Measurements from ENCODE around the gene CDON.

The CDON gene

DNA sequence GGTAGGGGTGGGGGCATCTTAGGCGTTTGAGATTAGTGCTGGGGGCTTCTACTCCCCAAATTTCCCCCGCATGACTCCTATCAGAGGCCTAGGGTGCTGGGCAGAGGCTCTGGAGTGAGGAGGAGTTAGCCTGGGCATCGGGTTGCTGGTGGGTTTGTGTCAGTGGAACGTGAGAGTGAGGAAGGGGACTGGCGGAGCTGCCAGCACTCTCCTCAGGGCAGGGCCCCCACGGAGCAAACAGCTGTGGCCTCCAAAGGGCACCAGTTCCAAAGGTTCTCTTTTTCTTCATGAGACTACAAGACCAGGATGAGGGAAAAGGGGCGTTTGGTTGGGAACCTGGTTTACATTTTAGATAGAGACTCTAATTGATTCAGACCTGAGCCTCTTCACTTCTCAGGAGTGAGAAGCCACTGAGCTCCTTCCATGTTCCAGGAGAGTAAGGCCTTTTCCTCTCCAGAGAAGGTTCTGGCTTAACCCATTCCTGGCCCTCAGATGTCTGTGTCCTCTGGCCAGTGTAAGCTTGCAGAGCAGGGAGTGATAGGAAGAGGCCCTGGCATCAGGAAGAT, 35.6 kb upstream of the CDON start:
- Histone ChIP-seq H3K9me2 (replicated peaks; ENCODE audit: control insufficient read depth, low read length) (no peaks in the 10 kb centered on the region), H3K79me2 (ENCODE audit: control insufficient read depth, low read length) (no peaks in the 10 kb centered on the region), H3K36me3 (ENCODE audit: control insufficient read depth, low read length) (no peaks in the 10 kb centered on the region), H3K4me3 (ENCODE audit: low read length) (no peak overlapping the region), H3F3A (ENCODE audit: control insufficient read depth, insufficient read depth) (no peaks in the 10 kb centered on the region), H3K27ac (ENCODE audit: low read depth, low read length) (no peak overlapping the region), H3K9me3 (ENCODE audit: control insufficient read depth, insufficient read depth, low read length) (no peaks in the 10 kb centered on the region), H3K4me2 (ENCODE audit: low read length) (no peak overlapping the region), H3K4me1 (ENCODE audit: control insufficient read depth, low read length) (no peaks in the 10 kb centered on the region), H3K27me3 (ENCODE audit: control insufficient read depth, low read length) (no peaks in the 10 kb centered on the region), H4K20me1 (ENCODE audit: control insufficient read depth, insufficient read depth, low read depth, low read length) (no peaks in the 10 kb centered on the region)
- TF ChIP-seq, protein P1, sequence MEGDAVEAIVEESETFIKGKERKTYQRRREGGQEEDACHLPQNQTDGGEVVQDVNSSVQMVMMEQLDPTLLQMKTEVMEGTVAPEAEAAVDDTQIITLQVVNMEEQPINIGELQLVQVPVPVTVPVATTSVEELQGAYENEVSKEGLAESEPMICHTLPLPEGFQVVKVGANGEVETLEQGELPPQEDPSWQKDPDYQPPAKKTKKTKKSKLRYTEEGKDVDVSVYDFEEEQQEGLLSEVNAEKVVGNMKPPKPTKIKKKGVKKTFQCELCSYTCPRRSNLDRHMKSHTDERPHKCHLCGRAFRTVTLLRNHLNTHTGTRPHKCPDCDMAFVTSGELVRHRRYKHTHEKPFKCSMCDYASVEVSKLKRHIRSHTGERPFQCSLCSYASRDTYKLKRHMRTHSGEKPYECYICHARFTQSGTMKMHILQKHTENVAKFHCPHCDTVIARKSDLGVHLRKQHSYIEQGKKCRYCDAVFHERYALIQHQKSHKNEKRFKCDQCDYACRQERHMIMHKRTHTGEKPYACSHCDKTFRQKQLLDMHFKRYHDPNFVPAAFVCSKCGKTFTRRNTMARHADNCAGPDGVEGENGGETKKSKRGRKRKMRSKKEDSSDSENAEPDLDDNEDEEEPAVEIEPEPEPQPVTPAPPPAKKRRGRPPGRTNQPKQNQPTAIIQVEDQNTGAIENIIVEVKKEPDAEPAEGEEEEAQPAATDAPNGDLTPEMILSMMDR (IDR thresholded peaks at IDR 0.05; ENCODE audit: low read depth, low read length, poor library complexity, severe bottlenecking), result no peak
- TF ChIP-seq EZH2phosphoT487 (IDR thresholded peaks at IDR 0.05; ENCODE audit: borderline replicate concordance, low read length), result no peak

- Histone ChIP-seq H3K4me2 (ENCODE audit: low read length) (no peak overlapping the region), H3K36me3 (ENCODE audit: control insufficient read depth, low read length) (no peaks in the 10 kb centered on the region), H3K4me1 (ENCODE audit: control insufficient read depth, low read length) (no peaks in the 10 kb centered on the region), H3K27me3 (ENCODE audit: control insufficient read depth, low read length) (no peaks in the 10 kb centered on the region), H3F3A (ENCODE audit: control insufficient read depth, insufficient read depth) (no peaks in the 10 kb centered on the region), H4K20me1 (ENCODE audit: control insufficient read depth, insufficient read depth, low read depth, low read length) (no peaks in the 10 kb centered on the region), H3K79me2 (ENCODE audit: control insufficient read depth, low read length) (no peaks in the 10 kb centered on the region), H3K4me3 (ENCODE audit: low read length) (no peak overlapping the region), H3K27ac (ENCODE audit: low read depth, low read length) (no peak overlapping the region), H3K9me2 (replicated peaks; ENCODE audit: control insufficient read depth, low read length) (no peaks in the 10 kb centered on the region), H3K9me3 (ENCODE audit: control insufficient read depth, insufficient read depth, low read length) (no peaks in the 10 kb centered on the region)
- no peak for TF ChIP-seq EZH2phosphoT487 (IDR thresholded peaks at IDR 0.05; ENCODE audit: borderline replicate concordance, low read length)
- TF ChIP-seq, protein P1 (IDR thresholded peaks at IDR 0.05; ENCODE audit: low read depth, low read length, poor library complexity, severe bottlenecking), result no peak
Measured at GRCh38 chr11:126095745-126096144, 33.1 kb upstream of the CDON start.

- no peak overlapping the region for H3K27ac ChIP-seq (ENCODE audit: low read depth, low read length)
- no peaks in the 10 kb centered on the region for H3K36me3 ChIP-seq (ENCODE audit: control insufficient read depth, low read length)
- H3K4me3 ChIP-seq (ENCODE audit: low read length), result no peak overlapping the region
- H3K27me3 ChIP-seq (ENCODE audit: control insufficient read depth, low read length), result no peaks in the 10 kb centered on the region
- no peak overlapping the region for H3K4me2 ChIP-seq (ENCODE audit: low read length)
- H3F3A ChIP-seq (ENCODE audit: control insufficient read depth, insufficient read depth), result no peaks in the 10 kb centered on the region
- no peaks in the 10 kb centered on the region for H3K79me2 ChIP-seq (ENCODE audit: control insufficient read depth, low read length)
- H3K4me1 ChIP-seq (ENCODE audit: control insufficient read depth, low read length), result no peaks in the 10 kb centered on the region
- H3K9me3 ChIP-seq (ENCODE audit: control insufficient read depth, insufficient read depth, low read length), result no peaks in the 10 kb centered on the region
- TF ChIP-seq EZH2phosphoT487 (IDR thresholded peaks at IDR 0.05; ENCODE audit: borderline replicate concordance, low read length), result no peak
- TF ChIP-seq, protein P1 (IDR thresholded peaks at IDR 0.05; ENCODE audit: low read depth, low read length, poor library complexity, severe bottlenecking), result no peak
- no peaks in the 10 kb centered on the region for H4K20me1 ChIP-seq (ENCODE audit: control insufficient read depth, insufficient read depth, low read depth, low read length)
- no peaks in the 10 kb centered on the region for H3K9me2 ChIP-seq (replicated peaks; ENCODE audit: control insufficient read depth, low read length)
Measured at GRCh38 chr11:126090452-126090851, 27.8 kb upstream of the CDON start.

Measured in DOHH2 (cell line).